ENCODE data around the gene ADGRG1. TPM values are rescaled to one million over a fixed set of nuclear protein-coding genes. Genes with fewer than 3 reads are reported as not detected.

The ADGRG1 gene
- total and polyA plus RNA-seq, 2 donors (not counting 1 experiment from before 2014, with no cell fraction given), result 0.20 to 0.61 TPM

- no peak overlapping the region for H3K9ac ChIP-seq (ENCODE audit: low read length)
- no peak overlapping the region for H2AFZ ChIP-seq (ENCODE audit: insufficient read depth, low read depth, low read length, poor library complexity, severe bottlenecking)
- H4K20me1 ChIP-seq (ENCODE audit: control insufficient read depth, insufficient read depth, low read length, poor library complexity, severe bottlenecking), result no peaks in the 10 kb centered on the region
- no peak overlapping the region for H3K27ac Mint-ChIP-seq
- POLR2A ChIA-PET, result no interaction called here
- TF ChIP-seq CTCF (IDR thresholded peaks at IDR 0.05) (no peak), EZH2 (IDR thresholded peaks at IDR 0.05; ENCODE audit: borderline replicate concordance, insufficient read depth, low read depth, low read length, poor library complexity, severe bottlenecking) (no peak)
- peaks cover 0 to 3% (median 0%) of the 10 kb centered on the region in 3 donors for H3K9me3 ChIP-seq (ENCODE audit: control extremely low read depth in 1 of 3, control insufficient read depth in 2 of 3, insufficient read depth in 1 of 3, low read length in 2 of 3)
- no peaks in the 10 kb centered on the region for H3K27me3 ChIP-seq (replicated peaks in 1 of 4; ENCODE audit: control extremely low read depth in 1 of 4, control insufficient read depth in 3 of 4, insufficient read depth in 4 of 4, low read length in 3 of 4)
- no peak overlapping the region for H3K4me2 ChIP-seq (replicated peaks; ENCODE audit: low read depth, low read length, poor library complexity, severe bottlenecking)
- 100% methylated on average over 1 of the region's 4 CpGs for WGBS (ENCODE audit: insufficient coverage)
- no peak for ATAC-seq (ENCODE audit: low read depth)
- H3K27ac ChIP-seq (ENCODE audit: low read length in 2 of 2), result no peak overlapping the region
- no peak overlapping the region for H3K4me3 ChIP-seq (ENCODE audit: control extremely low read depth in 1 of 5, extremely low read depth in 1 of 5, insufficient read depth in 1 of 5, low read depth in 2 of 5, low read length in 4 of 5)
- H3K9me3 Mint-ChIP-seq (ENCODE audit: insufficient read depth), result no peaks in the 10 kb centered on the region
- H3K4me1 ChIP-seq (ENCODE audit: control insufficient read depth in 2 of 2, insufficient read depth in 2 of 2, low read length in 2 of 2), result no peaks in the 10 kb centered on the region
- intact Hi-C loops (cut with micrococcal nuclease), result no loop called here
- H3K4me3 Mint-ChIP-seq, result no peak overlapping the region
- no peak for DNase-seq
- CTCF ChIA-PET, result no interaction called here
- no peaks in the 10 kb centered on the region for H3K79me2 ChIP-seq (ENCODE audit: control insufficient read depth, insufficient read depth, low read length)
- H3K4me1 Mint-ChIP-seq, result no peaks in the 10 kb centered on the region
- no peaks in the 10 kb centered on the region for H3K36me3 ChIP-seq (replicated peaks in 1 of 2; ENCODE audit: control extremely low read depth in 1 of 2, control insufficient read depth in 1 of 2, extremely low read depth in 1 of 2, insufficient read depth in 2 of 2, low read length in 1 of 2)
- peaks cover 18% of the 10 kb centered on the region for H3K27me3 Mint-ChIP-seq
Measured at GRCh38 chr16:57704905-57705852, 76.7 kb downstream of the ADGRG1 start.

DNA sequence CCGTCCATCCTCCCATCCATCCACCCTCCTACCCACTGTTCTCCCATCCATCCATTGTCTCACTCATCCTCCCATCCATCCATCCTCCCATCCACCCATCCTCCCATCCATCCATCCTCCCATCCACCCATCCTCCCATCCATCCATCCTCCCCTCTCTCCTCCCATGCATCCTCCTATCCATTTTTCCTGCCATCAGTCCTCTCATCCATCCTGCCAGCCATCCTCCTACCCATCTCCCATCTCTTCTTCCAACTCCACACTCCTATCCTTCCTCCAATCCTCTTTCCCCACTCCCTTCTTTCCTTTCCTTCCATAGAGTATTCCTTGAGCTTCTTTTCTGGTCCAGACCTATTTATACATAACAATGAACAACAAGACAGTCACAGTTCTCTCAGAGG lies 78.3 kb downstream of the ADGRG1 start:
- POLR2A ChIA-PET, result no interaction called here
- H3K79me2 ChIP-seq (ENCODE audit: control insufficient read depth, insufficient read depth, low read length), result no peaks in the 10 kb centered on the region
- Mint-ChIP-seq H3K9me3 (ENCODE audit: insufficient read depth) (no peaks in the 10 kb centered on the region), H3K27ac (no peak overlapping the region), H3K27me3 (peaks cover 21% of the 10 kb centered on the region), H3K4me3 (no peak overlapping the region), H3K4me1 (no peaks in the 10 kb centered on the region)
- peaks cover 0 to 3% (median 0%) of the 10 kb centered on the region in 3 donors for H3K9me3 ChIP-seq (ENCODE audit: control extremely low read depth in 1 of 3, control insufficient read depth in 2 of 3, insufficient read depth in 1 of 3, low read length in 2 of 3)
- H3K4me2 ChIP-seq (replicated peaks; ENCODE audit: low read depth, low read length, poor library complexity, severe bottlenecking), result no peak overlapping the region
- DNase-seq (no peak), ATAC-seq (ENCODE audit: low read depth) (no peak)
- no peaks in the 10 kb centered on the region for H3K36me3 ChIP-seq (replicated peaks in 1 of 2; ENCODE audit: control extremely low read depth in 1 of 2, control insufficient read depth in 1 of 2, extremely low read depth in 1 of 2, insufficient read depth in 2 of 2, low read length in 1 of 2)
- no peak overlapping the region for H3K27ac ChIP-seq (ENCODE audit: low read length in 2 of 2)
- no peak overlapping the region for H3K9ac ChIP-seq (ENCODE audit: low read length)
- 75% methylated on average over 1 of the region's 1 CpG for WGBS (ENCODE audit: insufficient coverage)
- intact Hi-C loops (cut with micrococcal nuclease), result no loop called here
- H3K27me3 ChIP-seq (replicated peaks in 1 of 4; ENCODE audit: control extremely low read depth in 1 of 4, control insufficient read depth in 3 of 4, insufficient read depth in 4 of 4, low read length in 3 of 4), result no peaks in the 10 kb centered on the region
- no peak overlapping the region for H3K4me3 ChIP-seq (ENCODE audit: control extremely low read depth in 1 of 5, extremely low read depth in 1 of 5, insufficient read depth in 1 of 5, low read depth in 2 of 5, low read length in 4 of 5)
- TF ChIP-seq EZH2 (IDR thresholded peaks at IDR 0.05; ENCODE audit: borderline replicate concordance, insufficient read depth, low read depth, low read length, poor library complexity, severe bottlenecking) (no peak), CTCF (IDR thresholded peaks at IDR 0.05) (no peak)
- H2AFZ ChIP-seq (ENCODE audit: insufficient read depth, low read depth, low read length, poor library complexity, severe bottlenecking), result no peak overlapping the region
- CTCF ChIA-PET, result no interaction called here
- no peaks in the 10 kb centered on the region for H3K4me1 ChIP-seq (ENCODE audit: control insufficient read depth in 2 of 2, insufficient read depth in 2 of 2, low read length in 2 of 2)
- H4K20me1 ChIP-seq (ENCODE audit: control insufficient read depth, insufficient read depth, low read length, poor library complexity, severe bottlenecking), result no peaks in the 10 kb centered on the region

Measured in B cell (primary cell).